GM12878 (cell line): Measurements from ENCODE around the gene DOLPP1. TPM values are rescaled to one million over a fixed set of nuclear protein-coding genes. Genes with fewer than 3 reads are reported as not detected.

Experiments used
- ATAC-seq: fragments of 200-7000 bp; cut with Tn5 transposase; 3 replicates; pipeline ENCODE4 v1.9.1; 2020; ENCODE audit warnings: mild to moderate bottlenecking, moderate library complexity
- BruUV-seq: library from RNA; stranded (reverse); fragments of 400-500 nt; replicated peaks from 2 replicates; lab custom pipeline; 2021; lab: Mats Ljungman, UMichigan
- CTCF ChIA-PET: fragments of 300-600 bp; sonication (Branson Sonifier 250); formaldehyde crosslinking; extraction: SDS; loops from one replicate; lab custom pipeline; 2021; ENCODE audit warnings: inconsistent platforms; lab: Yijun Ruan, JAX
- POLR2A ChIA-PET: fragments of 350-600 bp; formaldehyde crosslinking; extraction: SDS; loops from one replicate; lab custom pipeline; 2021; ENCODE audit warnings: inconsistent platforms; lab: Charles Lee
- RAD21 ChIA-PET: fragments of 300-600 bp; sonication (Branson Sonifier 250); formaldehyde crosslinking; loops from one replicate; lab custom pipeline; 2023; ENCODE audit warnings: antibody characterized with exemption; ENCODE audit not compliant: unreplicated experiment; lab: Charles Lee
- SMC1A ChIA-PET: fragments of 300-600 bp; sonication (Branson Sonifier 250); formaldehyde crosslinking; loops from one replicate; lab custom pipeline; 2023; ENCODE audit not compliant: unreplicated experiment, uncharacterized antibody; lab: Charles Lee
- DNase-seq: peaks from one replicate; pipeline ENCODE4 v3.0.0-alpha.2; 2011; ENCODE audit warnings: low read depth, low spot score
- FAIRE-seq: peaks from 3 replicates; lab custom pipeline; 2011; peaks lifted over from hg19 to GRCh38; lab: Jason Lieb, UNC
- H2AFZ ChIP-seq: 2 replicates; pipeline ENCODE4 v1.6.0; 2011; ENCODE audit warnings: low read depth, low read length, control low read depth; ENCODE audit not compliant: control insufficient read depth
- H3K27ac ChIP-seq: 2 replicates; pipeline ENCODE4 v1.5.1; 2011; ENCODE audit warnings: control low read depth; ENCODE audit not compliant: control insufficient read depth, insufficient read depth
- H3K27me3 ChIP-seq, 2 experiments: replicated peaks in 1 of 2; 2 replicates each; pipeline versions ENCODE4 v1.6.0 to v1.6.1; 2011; ENCODE audit warnings: low read length in 1 of 2; ENCODE audit not compliant: control insufficient read depth in 2 of 2, insufficient read depth in 2 of 2
- H3K36me3 ChIP-seq, 2 experiments: 2 replicates each; pipeline ENCODE4 v1.5.1; 2011; ENCODE audit warnings: low read length in 1 of 2; ENCODE audit not compliant: control insufficient read depth in 2 of 2, insufficient read depth in 2 of 2
- H3K4me1 ChIP-seq: 2 replicates; pipeline ENCODE4 v1.6.1; 2011; ENCODE audit warnings: mild to moderate bottlenecking, low read length, moderate library complexity, mixed read lengths; ENCODE audit not compliant: control insufficient read depth, insufficient read depth
- H3K4me2 ChIP-seq: 2 replicates; pipeline ENCODE4 v1.6.0; 2011; ENCODE audit warnings: control low read depth; ENCODE audit not compliant: control insufficient read depth, insufficient read depth
- H3K4me3 ChIP-seq: fragments of 200-600 bp; sonication (generic); 2 replicates; pipeline ENCODE4 v1.5.1; 2016
- H3K79me2 ChIP-seq: 2 replicates; pipeline ENCODE4 v1.6.0; 2011; ENCODE audit warnings: low read length; ENCODE audit not compliant: control insufficient read depth, insufficient read depth
- H3K9ac ChIP-seq: 2 replicates; pipeline ENCODE4 v1.8.0; 2011; ENCODE audit warnings: low read length, control low read depth, mixed read lengths; ENCODE audit not compliant: control insufficient read depth, insufficient read depth
- H3K9me3 ChIP-seq: replicated peaks from 3 replicates; pipeline ENCODE4 v1.5.1; 2011; ENCODE audit warnings: mild to moderate bottlenecking, low read length; ENCODE audit not compliant: control insufficient read depth, insufficient read depth
- H4K20me1 ChIP-seq: 2 replicates; pipeline ENCODE4 v1.6.0; 2011; ENCODE audit not compliant: control insufficient read depth, insufficient read depth
- ATF7 ChIP-seq: fragments of 450-650 bp; IDR thresholded peaks from 2 replicates; pipeline ENCODE4 v1.6.1; 2016; ENCODE audit warnings: low read depth, mild to moderate bottlenecking
- BHLHE40 ChIP-seq, 2 experiments: fragments of 450-650 bp in 1 of 2; IDR thresholded peaks; 2 replicates each; pipeline ENCODE4 v1.6.1; 2011 to 2017; ENCODE audit warnings: low read depth in 2 of 2, borderline replicate concordance in 1 of 2, improper control_type of control experiment in 1 of 2, low read length in 1 of 2, mild to moderate bottlenecking in 1 of 2
- CEBPB ChIP-seq, 2 experiments: fragments of 150-350 bp in 1 of 2; IDR thresholded peaks; 2 replicates each; pipeline ENCODE4 v1.6.1; 2012 to 2014; ENCODE audit warnings: low read depth in 2 of 2, low read length in 2 of 2, borderline replicate concordance in 1 of 2, inconsistent platforms in 1 of 2
- HDAC6 ChIP-seq: fragments of 200-600 bp; sonication (generic); IDR thresholded peaks from one replicate; pipeline ENCODE4 v1.8.0; 2017; ENCODE audit warnings: antibody characterized with exemption; ENCODE audit not compliant: unreplicated experiment
- IKZF2 ChIP-seq, 2 experiments: fragments of 450-650 bp; IDR thresholded peaks; 2 replicates each; pipeline ENCODE4 v1.6.1; 2017; ENCODE audit warnings: mild to moderate bottlenecking in 2 of 2, moderate library complexity in 2 of 2
- IRF5 ChIP-seq: fragments of 450-650 bp; IDR thresholded peaks from 2 replicates; pipeline ENCODE4 v1.6.1; 2017; ENCODE audit warnings: borderline replicate concordance
- JUNB ChIP-seq: IDR thresholded peaks from 2 replicates; pipeline ENCODE4 v1.6.1; 2016; ENCODE audit warnings: antibody characterized with exemption, mild to moderate bottlenecking
- KAT2A ChIP-seq: conservative IDR thresholded peaks from 2 replicates; pipeline ENCODE4 v1.6.1; 2011; ENCODE audit warnings: low read depth, low read length; ENCODE audit not compliant: control insufficient read depth
- KLF5 ChIP-seq: fragments of 450-650 bp; IDR thresholded peaks from 2 replicates; pipeline ENCODE4 v1.6.1; 2014; ENCODE audit warnings: mild to moderate bottlenecking; ENCODE audit not compliant: partially characterized antibody
- MTA3 ChIP-seq: IDR thresholded peaks from 2 replicates; pipeline ENCODE4 v1.6.1; 2012; ENCODE audit warnings: low read length, inconsistent platforms, borderline replicate concordance
- NFXL1 ChIP-seq: fragments of 450-650 bp; IDR thresholded peaks from 2 replicates; pipeline ENCODE4 v1.6.1; 2017; ENCODE audit warnings: antibody characterized with exemption, mild to moderate bottlenecking, borderline replicate concordance
- NRF1 ChIP-seq: conservative IDR thresholded peaks from 2 replicates; pipeline ENCODE4 v1.6.1; 2011; ENCODE audit warnings: mild to moderate bottlenecking, low read depth, low read length, improper control_type of control experiment
- POLR2A ChIP-seq: IDR thresholded peaks from 2 replicates; pipeline ENCODE4 v1.6.1; 2011; ENCODE audit warnings: low read depth, mild to moderate bottlenecking, low read length
- RELA ChIP-seq: fragments of 450-650 bp; IDR thresholded peaks from 2 replicates; pipeline ENCODE4 v1.8.0; 2014; ENCODE audit warnings: borderline replicate concordance; ENCODE audit not compliant: partially characterized antibody
- REST ChIP-seq: IDR thresholded peaks from 2 replicates; pipeline ENCODE4 v1.6.1; 2012; ENCODE audit warnings: mild to moderate bottlenecking, low read depth, low read length
- SMC3 ChIP-seq: IDR thresholded peaks from 2 replicates; pipeline ENCODE4 v1.6.1; 2011; ENCODE audit warnings: low read length, improper control_type of control experiment, borderline replicate concordance
- USF2 ChIP-seq: IDR thresholded peaks from 2 replicates; pipeline ENCODE4 v1.6.1; 2011; ENCODE audit warnings: low read depth, low read length, improper control_type of control experiment, borderline replicate concordance
- YBX1 ChIP-seq: fragments of 450-650 bp; IDR thresholded peaks from 2 replicates; pipeline ENCODE4 v1.6.1; 2016; ENCODE audit warnings: antibody characterized with exemption
- WGBS: methylation state at CpG from one replicate; pipeline ENCODE4 v1.1.6; 2016; ENCODE audit warnings: low lambda C conversion rate; ENCODE audit not compliant: insufficient replicate concordance, insufficient coverage; ENCODE audit errors: missing lambda C conversion rate; 5-methylcytosine and 5-hydroxymethylcytosine counted together
- in situ Hi-C: fragments of 300-500 bp; cut with MboI; formaldehyde crosslinking; loops from 9 replicates; pipeline ENCODE4 v1.14.3; 2018; ENCODE audit warnings: mixed read lengths
- intact Hi-C: fragments of 100-400 bp; cut with micrococcal nuclease; formaldehyde crosslinking; loops from one replicate; pipeline ENCODE4 v1.14.2; 2022; ENCODE audit not compliant: unreplicated experiment
- polyA plus RNA-seq, 11 experiments: library from polyadenylated mRNA; depleted of rRNA in 4 of 11; unstranded in 6 of 11; stranded (reverse) in 5 of 11; fragments of >200 nt; fragmentation: Nextera tagmentation in 4 of 11; fragmentation: Illumina TruSeq in 1 of 11; extraction: Ambion mirVana in 4 of 11; extraction: Trizol in 1 of 11; gene quantifications; 1 replicate in 1 of 11; 2 replicates in 10 of 11; pipeline versions ENCODE4 v1.2.1 to v1.2.3, GENCODE V29; 2011 to 2016; ENCODE audit warnings: inconsistent platforms in 2 of 11, missing spikeins in 2 of 11, low read depth in 1 of 11
- total RNA-seq, 4 experiments: library from RNA; depleted of rRNA in 3 of 4; stranded (reverse); fragments of >200 nt in 3 of 4; fragmentation: Illumina TruSeq in 1 of 4; extraction: Trizol in 1 of 4; gene quantifications; 2 replicates each; pipeline versions ENCODE4 v1.2.1 to v1.2.3, GENCODE V29; 2013 to 2021

The DOLPP1 gene
- total and polyA plus RNA-seq, 10 of the 15 experiments (the other 5 are each of a cell fraction or from before 2014, with no cell fraction given): 0.76 to 19.9 (median 13.4) TPM

- TF ChIP-seq RELA: no peak
- no peak for TF ChIP-seq NFXL1
- no peak for TF ChIP-seq YBX1
- TF ChIP-seq KLF5: no peak
- no peak for TF ChIP-seq USF2
- TF ChIP-seq NRF1: no peak
- no peak for TF ChIP-seq KAT2A
- no peak for TF ChIP-seq BHLHE40 (IDR thresholded peaks at IDR 0.05; ENCODE audit: borderline replicate concordance in 1 of 2, low read depth in 2 of 2, low read length in 1 of 2)
- TF ChIP-seq ATF7: no peak
- no peak for TF ChIP-seq SMC3
- no peak for TF ChIP-seq MTA3
- TF ChIP-seq JUNB: no peak
- no peak for TF ChIP-seq POLR2A
- no peak for TF ChIP-seq HDAC6
- TF ChIP-seq IKZF2 (IDR thresholded peaks at IDR 0.05): no peak
- TF ChIP-seq CEBPB (IDR thresholded peaks at IDR 0.05; ENCODE audit: borderline replicate concordance in 1 of 2, low read depth in 2 of 2, low read length in 2 of 2): no peak
- TF ChIP-seq REST: no peak
- no peak for TF ChIP-seq IRF5
- Histone ChIP-seq H3K9me3 (no peaks in the 10 kb centered on the region; the same call in 2 of the 3 replicates), H3K79me2 (peaks cover 18% of the 10 kb centered on the region), H3K9ac (no peak overlapping the region), H3K27me3 (no peaks in the 10 kb centered on the region; a peak in 1 of 4 replicates), H3K27ac (no peak overlapping the region), H3K4me3 (no peak overlapping the region), H3K4me2 (no peak overlapping the region), H4K20me1 (no peaks in the 10 kb centered on the region), H3K4me1 (peaks cover 4% of the 10 kb centered on the region), H3K36me3 (no peaks in the 10 kb centered on the region), H2AFZ (no peak overlapping the region)
- DNase-seq (no peak), ATAC-seq (no peak), FAIRE-seq (no peak)
- WGBS: 79% methylated on average over 7 of the region's 7 CpGs
- in situ Hi-C loops: no loop called here
- no TSS peak for BruUV-seq
- CTCF ChIA-PET: no interaction called here
- SMC1A ChIA-PET: no interaction called here
- intact Hi-C loops: no loop called here
- RAD21 ChIA-PET: no interaction called here
- POLR2A ChIA-PET: interaction anchor here (0.5 kb wide), 1 partner anchor 486 kb away, joined by 3 read pairs; no protein-coding TSS in a partner anchor
Observed at GRCh38 chr9:129109537-129109903, 28.6 kb downstream of the DOLPP1 start.
